ENCODE measurements around the gene POLR3K. TPM values are rescaled to one million over a fixed set of nuclear protein-coding genes. Genes with fewer than 3 reads are reported as not detected.
A peak's percentile ranks its signal among the peaks of the same experiment; 100 is the strongest.

Gene POLR3K
- total RNA-seq, 1 experiment from 2014 or later: 22.7 TPM

GRCh38 chr16:54237-54581 lies 801 bp upstream of the POLR3K start:
- intact Hi-C loops (cut with micrococcal nuclease): no loop called here
- Histone ChIP-seq H3K79me2 (ENCODE audit: insufficient read depth, low read length) (peaks cover 37% of the 10 kb centered on the region), H3K4me1 (ENCODE audit: control insufficient read depth in 1 of 2, insufficient read depth in 2 of 2, low read length in 2 of 2) (no peaks in the 10 kb centered on the region), H3K27ac (ENCODE audit: low read depth, low read length) (peak overlapping the region; percentile 56; the same call in 1 of the 2 replicates), H4K20me1 (ENCODE audit: insufficient read depth) (no peaks in the 10 kb centered on the region), H3K4me2 (ENCODE audit: low read length) (peak overlapping the region; percentile 75), H3K9me2 (ENCODE audit: insufficient read depth) (no peaks in the 10 kb centered on the region), H3K4me3 (replicated peaks in 1 of 2; ENCODE audit: low read depth in 1 of 2, low read length in 2 of 2) (peak overlapping the region; percentile 67 to 73), H3K27me3 (ENCODE audit: insufficient read depth, low read length) (no peaks in the 10 kb centered on the region), H3K9me3 (ENCODE audit: control insufficient read depth in 1 of 2, insufficient read depth in 1 of 2, low read depth in 1 of 2, low read length in 2 of 2) (no peaks in the 10 kb centered on the region), H3K36me3 (ENCODE audit: control insufficient read depth in 1 of 2, insufficient read depth in 2 of 2, low read length in 2 of 2) (no peaks in the 10 kb centered on the region; a peak in 3 of 4 replicates), H3K9ac (ENCODE audit: low read length) (peak overlapping the region; percentile 78), H2AFZ (ENCODE audit: low read depth, low read length, poor library complexity, severe bottlenecking) (no peak overlapping the region)
- no peak for DNase-seq (ENCODE audit: low read depth, low spot score)
- ChIA-PET CTCF (no interaction called here), RAD21 (ENCODE audit: low non-redundant PET in 1 of 2, low total read pairs in 2 of 2, uncharacterized antibody in 2 of 2, unreplicated experiment in 2 of 2) (no interaction called here), POLR2A (no interaction called here)
- TSS peak; percentile 63 for BruUV-seq (replicated peaks)
- no peak for ATAC-seq
- TF ChIP-seq SRF (IDR thresholded peaks at IDR 0.05; ENCODE audit: low read depth): no peak
- no peak for TF ChIP-seq EZH2phosphoT487 (IDR thresholded peaks at IDR 0.05; ENCODE audit: borderline replicate concordance)
- TF ChIP-seq RAD21 (IDR thresholded peaks at IDR 0.05; ENCODE audit: low read depth): no peak
- no peak for TF ChIP-seq ZNF274 (IDR thresholded peaks at IDR 0.05; ENCODE audit: low read depth, low read length)
- TF ChIP-seq YY1 (IDR thresholded peaks at IDR 0.05; ENCODE audit: extremely low read depth, insufficient replicate concordance, low read depth, low read length): no peak
- TF ChIP-seq CEBPB (IDR thresholded peaks at IDR 0.05; ENCODE audit: low read depth): no peak
- TF ChIP-seq POLR2A (IDR thresholded peaks at IDR 0.05; ENCODE audit: borderline replicate concordance, extremely low read depth, insufficient read depth, insufficient read length): no peak
- TF ChIP-seq JUND (IDR thresholded peaks at IDR 0.05): no peak
- no peak for TF ChIP-seq FOSL1 (IDR thresholded peaks at IDR 0.05; ENCODE audit: low read depth)

DNA sequence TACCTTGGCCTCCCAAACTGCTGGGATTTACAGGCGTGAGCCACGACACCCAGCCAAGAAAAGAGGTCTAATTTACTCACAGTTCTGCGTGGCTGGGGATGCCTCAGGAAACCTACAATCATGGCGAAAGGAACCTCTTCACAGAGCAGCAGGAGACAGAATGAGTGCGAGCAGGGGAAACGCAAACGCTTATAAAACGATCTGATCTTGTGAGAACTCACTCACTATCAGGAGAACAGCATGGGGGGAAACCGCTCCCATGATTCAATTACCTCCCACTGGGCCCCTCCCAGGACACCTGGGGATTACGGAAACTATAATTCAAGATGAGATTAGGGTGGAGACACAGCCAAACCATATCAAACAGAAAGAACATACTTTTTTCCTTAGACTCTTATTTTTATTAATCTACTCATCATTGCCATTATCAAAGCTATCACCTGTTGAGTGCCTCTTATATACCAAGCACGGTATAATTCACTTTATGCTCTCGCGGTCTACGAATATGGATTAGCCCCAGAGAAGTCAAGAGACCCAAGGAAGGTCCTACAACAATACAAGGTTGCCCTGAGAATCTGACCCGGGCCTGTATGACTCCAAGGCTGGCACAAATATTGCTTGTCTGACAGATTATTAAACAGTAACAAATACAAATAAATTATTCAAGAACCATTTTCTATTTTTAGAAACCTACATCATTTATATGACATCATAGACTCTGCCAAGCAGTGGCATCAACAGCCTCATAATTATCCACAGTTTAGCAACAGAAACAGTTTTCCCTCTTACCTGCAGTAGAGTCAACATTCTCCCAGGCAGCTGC lies 2.4 kb downstream of the POLR3K start:
- no peak overlapping the region for H3K27ac ChIP-seq (ENCODE audit: low read depth, low read length)
- no peak overlapping the region for H3K9ac ChIP-seq (ENCODE audit: low read length)
- H3K36me3 ChIP-seq (ENCODE audit: control insufficient read depth in 1 of 2, insufficient read depth in 2 of 2, low read length in 2 of 2): peaks cover 0 to 5% of the 10 kb centered on the region in 2 experiments; a peak in 2 of 4 replicates
- H2AFZ ChIP-seq (ENCODE audit: low read depth, low read length, poor library complexity, severe bottlenecking): no peak overlapping the region
- H3K9me3 ChIP-seq (ENCODE audit: control insufficient read depth in 1 of 2, insufficient read depth in 1 of 2, low read depth in 1 of 2, low read length in 2 of 2): no peaks in the 10 kb centered on the region
- peaks cover 43% of the 10 kb centered on the region for H3K79me2 ChIP-seq (ENCODE audit: insufficient read depth, low read length)
- BruUV-seq (replicated peaks): TSS peak; percentile 58
- H3K4me2 ChIP-seq (ENCODE audit: low read length): no peak overlapping the region
- intact Hi-C loops (cut with micrococcal nuclease): no loop called here
- no peaks in the 10 kb centered on the region for H3K27me3 ChIP-seq (ENCODE audit: insufficient read depth, low read length)
- H3K4me1 ChIP-seq (ENCODE audit: control insufficient read depth in 1 of 2, insufficient read depth in 2 of 2, low read length in 2 of 2): no peaks in the 10 kb centered on the region
- no peak overlapping the region for H3K4me3 ChIP-seq (replicated peaks in 1 of 2; ENCODE audit: low read depth in 1 of 2, low read length in 2 of 2)
- CTCF ChIA-PET: no interaction called here
- POLR2A ChIA-PET: no interaction called here
- DNase-seq (ENCODE audit: low read depth, low spot score) (no peak), ATAC-seq (no peak)
- H3K9me2 ChIP-seq (ENCODE audit: insufficient read depth): no peaks in the 10 kb centered on the region
- RAD21 ChIA-PET (ENCODE audit: low non-redundant PET in 1 of 2, low total read pairs in 2 of 2, uncharacterized antibody in 2 of 2, unreplicated experiment in 2 of 2): no interaction called here
- H4K20me1 ChIP-seq (ENCODE audit: insufficient read depth): no peaks in the 10 kb centered on the region
- TF ChIP-seq, protein P1, sequence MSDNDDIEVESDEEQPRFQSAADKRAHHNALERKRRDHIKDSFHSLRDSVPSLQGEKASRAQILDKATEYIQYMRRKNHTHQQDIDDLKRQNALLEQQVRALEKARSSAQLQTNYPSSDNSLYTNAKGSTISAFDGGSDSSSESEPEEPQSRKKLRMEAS (IDR thresholded peaks at IDR 0.05): no peak
- TF ChIP-seq RAD21 (IDR thresholded peaks at IDR 0.05; ENCODE audit: low read depth): no peak
- no peak for TF ChIP-seq YY1 (IDR thresholded peaks at IDR 0.05; ENCODE audit: extremely low read depth, insufficient replicate concordance, low read depth, low read length)
- TF ChIP-seq, protein P2, sequence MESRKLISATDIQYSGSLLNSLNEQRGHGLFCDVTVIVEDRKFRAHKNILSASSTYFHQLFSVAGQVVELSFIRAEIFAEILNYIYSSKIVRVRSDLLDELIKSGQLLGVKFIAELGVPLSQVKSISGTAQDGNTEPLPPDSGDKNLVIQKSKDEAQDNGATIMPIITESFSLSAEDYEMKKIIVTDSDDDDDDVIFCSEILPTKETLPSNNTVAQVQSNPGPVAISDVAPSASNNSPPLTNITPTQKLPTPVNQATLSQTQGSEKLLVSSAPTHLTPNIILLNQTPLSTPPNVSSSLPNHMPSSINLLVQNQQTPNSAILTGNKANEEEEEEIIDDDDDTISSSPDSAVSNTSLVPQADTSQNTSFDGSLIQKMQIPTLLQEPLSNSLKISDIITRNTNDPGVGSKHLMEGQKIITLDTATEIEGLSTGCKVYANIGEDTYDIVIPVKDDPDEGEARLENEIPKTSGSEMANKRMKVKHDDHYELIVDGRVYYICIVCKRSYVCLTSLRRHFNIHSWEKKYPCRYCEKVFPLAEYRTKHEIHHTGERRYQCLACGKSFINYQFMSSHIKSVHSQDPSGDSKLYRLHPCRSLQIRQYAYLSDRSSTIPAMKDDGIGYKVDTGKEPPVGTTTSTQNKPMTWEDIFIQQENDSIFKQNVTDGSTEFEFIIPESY (IDR thresholded peaks at IDR 0.05; ENCODE audit: extremely low read depth, insufficient replicate concordance, low read length): no peak
- no peak for TF ChIP-seq EZH2phosphoT487 (IDR thresholded peaks at IDR 0.05; ENCODE audit: borderline replicate concordance)
- no peak for TF ChIP-seq POLR2A (IDR thresholded peaks at IDR 0.05; ENCODE audit: borderline replicate concordance, extremely low read depth, insufficient read depth, insufficient read length)
- TF ChIP-seq SP1 (IDR thresholded peaks at IDR 0.05; ENCODE audit: low read depth): no peak
- no peak for TF ChIP-seq SIN3A (IDR thresholded peaks at IDR 0.05; ENCODE audit: low read depth)
- TF ChIP-seq POLR2AphosphoS5 (IDR thresholded peaks at IDR 0.05; ENCODE audit: low read depth, low read length): no peak
- TF ChIP-seq TCF7L2 (IDR thresholded peaks at IDR 0.05; ENCODE audit: borderline replicate concordance, extremely low read depth, insufficient read depth, insufficient read length): no peak
- TF ChIP-seq ZNF274 (IDR thresholded peaks at IDR 0.05; ENCODE audit: low read depth, low read length): no peak
- no peak for TF ChIP-seq JUND (IDR thresholded peaks at IDR 0.05)
